HL-60 (cell line): ENCODE measurements around the gene MTX2.

Experiments
- DNase-seq, 2 experiments: peaks; one replicate each; pipeline ENCODE4 v3.0.0-alpha.2; 2010 to 2020; ENCODE audit warnings: low read depth in 1 of 2, low spot score in 1 of 2
- H3K27ac ChIP-seq: fragments of 250-450 bp; sonication (Bioruptor Pico); replicated peaks from 2 replicates; pipeline ENCODE4 v1.5.1; 2020; ENCODE audit warnings: mild to moderate bottlenecking, moderate library complexity
- H3K27me3 ChIP-seq: fragments of 250-450 bp; sonication (Bioruptor Pico); 2 replicates; pipeline ENCODE4 v1.5.1; 2021; ENCODE audit warnings: mild to moderate bottlenecking, moderate library complexity; ENCODE audit not compliant: insufficient read depth, poor library complexity, severe bottlenecking
- H3K4me3 ChIP-seq: replicated peaks from 2 replicates; pipeline ENCODE4 v1.5.1; 2011; ENCODE audit warnings: mild to moderate bottlenecking, control low read depth, low read length; ENCODE audit not compliant: insufficient read depth
- GABPA ChIP-seq: IDR thresholded peaks from 2 replicates; pipeline ENCODE4 v1.6.1; 2012; ENCODE audit warnings: low read depth
- POLR2AphosphoS5 ChIP-seq: IDR thresholded peaks from 2 replicates; pipeline ENCODE4 v1.6.1; 2012; ENCODE audit warnings: low read depth
- REST ChIP-seq: IDR thresholded peaks from 2 replicates; pipeline ENCODE4 v1.6.1; 2012; ENCODE audit warnings: low read depth; ENCODE audit not compliant: insufficient replicate concordance
- SPI1 ChIP-seq: IDR thresholded peaks from 2 replicates; pipeline ENCODE4 v1.6.1; 2012; ENCODE audit warnings: low read depth, mild to moderate bottlenecking, borderline replicate concordance
- TF ChIP-seq, protein P1 (sequence below): IDR thresholded peaks from one replicate; pipeline ENCODE4 v1.5.1; 2011; ENCODE audit warnings: low read length, control low read depth, inconsistent platforms; ENCODE audit not compliant: insufficient read depth

MTX2 gene

GRCh38 chr2:176278927-176279326 lies 9.7 kb downstream of the MTX2 start:
- Histone ChIP-seq H3K4me3 (no peak overlapping the region), H3K27ac (no peak overlapping the region), H3K27me3 (no peaks in the 10 kb centered on the region)
- TF ChIP-seq REST (no peak), POLR2AphosphoS5 (no peak), GABPA (no peak), SPI1 (no peak)
- TF ChIP-seq, protein P1, sequence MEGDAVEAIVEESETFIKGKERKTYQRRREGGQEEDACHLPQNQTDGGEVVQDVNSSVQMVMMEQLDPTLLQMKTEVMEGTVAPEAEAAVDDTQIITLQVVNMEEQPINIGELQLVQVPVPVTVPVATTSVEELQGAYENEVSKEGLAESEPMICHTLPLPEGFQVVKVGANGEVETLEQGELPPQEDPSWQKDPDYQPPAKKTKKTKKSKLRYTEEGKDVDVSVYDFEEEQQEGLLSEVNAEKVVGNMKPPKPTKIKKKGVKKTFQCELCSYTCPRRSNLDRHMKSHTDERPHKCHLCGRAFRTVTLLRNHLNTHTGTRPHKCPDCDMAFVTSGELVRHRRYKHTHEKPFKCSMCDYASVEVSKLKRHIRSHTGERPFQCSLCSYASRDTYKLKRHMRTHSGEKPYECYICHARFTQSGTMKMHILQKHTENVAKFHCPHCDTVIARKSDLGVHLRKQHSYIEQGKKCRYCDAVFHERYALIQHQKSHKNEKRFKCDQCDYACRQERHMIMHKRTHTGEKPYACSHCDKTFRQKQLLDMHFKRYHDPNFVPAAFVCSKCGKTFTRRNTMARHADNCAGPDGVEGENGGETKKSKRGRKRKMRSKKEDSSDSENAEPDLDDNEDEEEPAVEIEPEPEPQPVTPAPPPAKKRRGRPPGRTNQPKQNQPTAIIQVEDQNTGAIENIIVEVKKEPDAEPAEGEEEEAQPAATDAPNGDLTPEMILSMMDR: no peak
- no peak for DNase-seq

GRCh38 chr2:176280156-176280555 lies 10.9 kb downstream of the MTX2 start:
- Histone ChIP-seq H3K27me3 (no peaks in the 10 kb centered on the region), H3K27ac (no peak overlapping the region), H3K4me3 (no peak overlapping the region)
- TF ChIP-seq, protein P1: no peak
- TF ChIP-seq REST (no peak), POLR2AphosphoS5 (no peak), GABPA (no peak)
- DNase-seq: no peak

GRCh38 chr2:176280867-176281658 lies 11.8 kb downstream of the MTX2 start:
- Histone ChIP-seq H3K27ac (no peak overlapping the region), H3K4me3 (no peak overlapping the region), H3K27me3 (no peaks in the 10 kb centered on the region)
- TF ChIP-seq POLR2AphosphoS5: no peak
- no peak for TF ChIP-seq REST
- TF ChIP-seq, protein P1: no peak
- no peak for TF ChIP-seq SPI1
- no peak for TF ChIP-seq GABPA
- no peak for DNase-seq
